HL-60/S4 treated with retinoic acid at 250 ng/mL for 4 days and 3 days (cell line): ENCODE results near the gene NARF.

Source experiments
- in situ Hi-C: fragments of 300-500 bp; cut with MboI; formaldehyde crosslinking; loops from 2 replicates; pipeline ENCODE4 v1.7.0; 2022; ENCODE audit warnings: low sequenced_read_pairs

The NARF gene

GRCh38 chr17:82432017-82432416 is 26.5 kb upstream of the NARF start:
- in situ Hi-C loops, result loop anchor here (25.0 kb wide), 1 partner anchor 105 kb away; no protein-coding TSS in a partner anchor

DNA sequence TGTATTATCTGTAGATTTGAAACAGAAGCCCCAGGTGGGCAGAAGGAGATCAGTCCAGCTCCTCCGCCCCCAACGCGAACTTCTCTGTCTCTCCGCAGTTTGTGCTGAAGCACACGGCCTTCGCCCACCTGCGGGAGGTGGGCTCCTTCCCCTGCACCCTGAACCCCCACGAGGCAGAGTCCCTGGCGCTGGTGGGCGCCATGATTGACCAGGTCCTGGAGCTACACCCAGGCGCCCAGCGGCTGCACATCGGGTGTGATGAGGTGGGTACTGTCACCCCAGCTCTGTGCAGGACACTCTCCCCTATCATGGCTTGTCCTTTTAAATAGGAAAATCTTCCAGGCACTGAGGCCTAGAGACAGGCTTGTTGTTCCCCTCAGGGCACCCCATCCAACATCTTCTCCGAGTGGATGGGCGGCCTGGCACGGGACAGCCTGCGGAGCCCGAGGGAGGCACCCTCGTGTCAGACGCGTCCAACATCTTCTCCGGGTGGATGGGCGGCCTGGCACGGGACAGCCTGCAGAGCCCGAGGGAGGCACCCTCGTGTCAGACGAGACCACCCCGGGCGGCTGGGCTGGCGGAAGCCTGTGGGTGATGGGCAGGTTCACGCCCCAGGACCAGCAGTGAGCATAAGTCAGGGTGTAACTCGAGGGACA is 24.9 kb upstream of the NARF start:
- in situ Hi-C loops, result loop anchor here (25.0 kb wide), 1 partner anchor 104 kb away; no protein-coding TSS in a partner anchor

DNA sequence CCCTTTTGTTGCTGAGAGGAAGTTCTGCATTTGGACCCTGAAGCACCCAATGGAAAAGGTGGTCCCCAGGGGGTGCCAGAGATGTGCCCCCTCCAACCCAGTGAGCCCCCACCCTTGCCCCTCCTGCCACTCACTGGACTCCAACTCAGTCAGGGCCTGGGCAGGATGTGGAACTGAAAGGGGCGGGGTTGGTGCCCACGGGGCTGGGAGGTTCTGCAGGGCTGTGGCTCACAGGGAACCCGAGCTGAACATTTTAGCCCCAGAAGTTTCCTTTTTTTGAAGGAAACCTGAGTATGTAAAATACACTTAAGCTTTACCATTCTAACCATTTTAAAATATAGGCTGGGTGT is 24.4 kb upstream of the NARF start:
- in situ Hi-C loops, result loop anchor here (25.0 kb wide), 1 partner anchor 103 kb away; no protein-coding TSS in a partner anchor

DNA sequence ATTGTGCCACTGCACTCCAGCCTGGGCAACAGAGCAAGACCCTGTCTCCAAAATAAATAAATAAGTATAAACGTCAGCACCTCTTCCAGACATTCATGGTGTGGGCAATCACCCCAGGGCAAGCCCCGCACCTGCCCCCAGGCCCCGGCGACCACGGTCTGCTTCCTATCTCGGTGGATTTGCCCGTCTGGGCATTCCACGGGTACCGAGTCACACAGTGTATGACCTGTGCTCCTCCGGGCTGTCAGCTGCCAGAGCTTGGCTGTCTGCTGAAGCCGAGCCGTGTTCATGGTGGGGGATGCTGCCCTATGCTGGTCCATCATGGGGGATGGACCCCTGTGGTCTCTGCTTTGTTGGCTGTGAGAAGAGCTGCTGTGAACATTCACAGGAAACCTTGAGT is 23.4 kb upstream of the NARF start:
- in situ Hi-C loops, result loop anchor here (25.0 kb wide), 1 partner anchor 102 kb away; no protein-coding TSS in a partner anchor

- in situ Hi-C loops, result loop anchor here (25.0 kb wide), 1 partner anchor 101 kb away; no protein-coding TSS in a partner anchor
Observed at GRCh38 chr17:82435601-82436583, 22.6 kb upstream of the NARF start.

GRCh38 chr17:82436601-82437324 is 21.8 kb upstream of the NARF start:
- in situ Hi-C loops, result loop anchor here (25.0 kb wide), 1 partner anchor 101 kb away; no protein-coding TSS in a partner anchor

- in situ Hi-C loops, result loop anchor here (25.0 kb wide), 1 partner anchor 100 kb away; no protein-coding TSS in a partner anchor
Observed at GRCh38 chr17:82437325-82437668, 21.2 kb upstream of the NARF start.

- in situ Hi-C loops, result loop anchor here (25.0 kb wide), 1 partner anchor 99 kb away; no protein-coding TSS in a partner anchor
Observed at GRCh38 chr17:82438401-82439193, 19.9 kb upstream of the NARF start.

DNA sequence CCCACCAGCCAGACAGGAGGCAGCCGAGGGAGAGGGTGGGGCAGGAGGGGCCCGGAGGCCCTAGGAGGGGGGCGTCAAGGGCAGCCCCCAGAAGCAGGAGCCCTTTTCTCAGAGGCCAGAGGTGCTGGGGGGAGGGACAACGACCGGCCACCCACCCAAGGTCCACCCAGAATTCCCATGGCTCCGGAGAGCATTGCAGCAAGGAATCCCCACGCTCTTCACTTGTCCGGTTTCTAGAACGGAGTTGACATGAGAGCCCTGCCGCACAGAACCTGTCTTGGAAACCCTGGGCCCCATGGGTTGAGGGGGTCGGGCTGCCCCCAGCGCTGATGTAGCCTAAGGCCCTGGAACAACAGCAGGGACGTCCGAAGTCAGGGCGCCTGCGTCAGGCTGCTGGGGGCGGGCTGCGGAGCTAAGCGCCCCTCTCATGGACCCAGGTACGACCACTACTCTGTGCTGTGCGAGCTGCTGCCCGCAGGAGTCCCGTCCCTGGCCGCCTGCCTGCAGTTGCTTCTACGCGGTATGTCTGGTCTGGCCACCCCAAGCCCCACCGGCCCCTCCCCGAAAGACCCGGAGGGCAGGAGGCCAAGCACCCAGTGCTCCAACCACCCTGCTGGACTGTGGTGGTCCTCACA is 19.2 kb upstream of the NARF start:
- in situ Hi-C loops, result loop anchor here (25.0 kb wide), 1 partner anchor 98 kb away; no protein-coding TSS in a partner anchor

DNA sequence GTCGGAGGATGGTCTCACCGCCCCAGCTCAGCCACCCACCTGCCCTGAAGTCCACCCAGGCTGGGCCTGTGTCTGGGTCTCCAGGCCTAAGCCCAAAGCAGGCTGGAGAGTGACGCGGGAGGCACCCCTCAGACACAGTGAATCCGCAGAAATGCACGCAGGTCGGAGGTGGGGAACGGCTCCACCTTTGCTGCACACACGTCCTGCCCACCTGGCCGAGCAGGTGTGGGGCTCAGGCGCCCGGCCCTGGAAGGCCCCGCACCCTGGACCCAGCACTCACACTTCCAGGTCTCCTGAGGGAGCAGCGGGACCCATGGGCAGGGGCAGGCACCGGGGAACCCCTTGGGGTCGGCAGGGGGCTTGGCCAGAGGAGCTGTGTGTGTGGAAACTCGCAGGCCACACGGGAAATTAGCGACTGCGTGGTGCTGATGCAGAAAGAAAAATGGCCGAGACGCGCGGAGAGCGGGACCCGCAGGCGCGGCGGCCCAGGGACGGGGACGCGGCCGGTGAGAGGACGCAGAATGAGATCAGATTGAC is 18.6 kb upstream of the NARF start:
- in situ Hi-C loops, result loop anchor here (25.0 kb wide), 1 partner anchor 97 kb away; no protein-coding TSS in a partner anchor

- in situ Hi-C loops, result loop anchor here (25.0 kb wide), 1 partner anchor 97 kb away; no protein-coding TSS in a partner anchor
Observed at GRCh38 chr17:82440469-82440981, 18.0 kb upstream of the NARF start.

DNA sequence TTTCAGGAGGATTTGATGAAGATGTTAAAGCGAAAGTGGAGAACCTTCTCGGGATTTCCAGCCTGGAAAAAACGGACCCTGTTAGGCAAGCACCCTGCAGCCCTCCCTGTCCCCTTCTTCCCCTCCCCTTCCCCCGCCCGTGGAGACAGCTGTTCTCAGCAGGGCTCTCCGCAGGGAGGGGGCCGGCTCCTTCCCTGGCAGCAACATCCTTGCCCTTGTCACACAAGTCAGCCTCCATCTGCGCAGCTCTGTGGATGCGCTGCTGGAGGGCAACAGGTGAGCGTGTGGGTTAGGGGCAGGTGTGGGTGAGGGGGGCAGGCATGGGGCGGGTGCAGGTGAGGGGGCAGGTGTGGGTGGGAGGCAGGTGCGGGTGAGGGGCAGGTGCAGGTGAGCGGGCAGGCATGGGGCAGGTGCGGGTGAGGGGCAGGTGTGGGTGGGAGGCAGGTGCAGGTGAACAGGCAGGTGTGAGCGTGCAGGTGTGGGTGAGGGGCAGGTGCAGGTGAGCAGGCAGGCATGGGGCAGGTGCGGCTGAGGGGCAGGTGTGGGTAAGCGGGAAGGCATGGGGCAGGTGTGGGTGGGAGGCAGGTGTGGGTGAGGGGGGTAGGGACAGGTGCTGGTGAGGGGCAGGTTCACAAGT is 17.4 kb upstream of the NARF start:
- in situ Hi-C loops, result loop anchor here (25.0 kb wide), 1 partner anchor 96 kb away; no protein-coding TSS in a partner anchor

DNA sequence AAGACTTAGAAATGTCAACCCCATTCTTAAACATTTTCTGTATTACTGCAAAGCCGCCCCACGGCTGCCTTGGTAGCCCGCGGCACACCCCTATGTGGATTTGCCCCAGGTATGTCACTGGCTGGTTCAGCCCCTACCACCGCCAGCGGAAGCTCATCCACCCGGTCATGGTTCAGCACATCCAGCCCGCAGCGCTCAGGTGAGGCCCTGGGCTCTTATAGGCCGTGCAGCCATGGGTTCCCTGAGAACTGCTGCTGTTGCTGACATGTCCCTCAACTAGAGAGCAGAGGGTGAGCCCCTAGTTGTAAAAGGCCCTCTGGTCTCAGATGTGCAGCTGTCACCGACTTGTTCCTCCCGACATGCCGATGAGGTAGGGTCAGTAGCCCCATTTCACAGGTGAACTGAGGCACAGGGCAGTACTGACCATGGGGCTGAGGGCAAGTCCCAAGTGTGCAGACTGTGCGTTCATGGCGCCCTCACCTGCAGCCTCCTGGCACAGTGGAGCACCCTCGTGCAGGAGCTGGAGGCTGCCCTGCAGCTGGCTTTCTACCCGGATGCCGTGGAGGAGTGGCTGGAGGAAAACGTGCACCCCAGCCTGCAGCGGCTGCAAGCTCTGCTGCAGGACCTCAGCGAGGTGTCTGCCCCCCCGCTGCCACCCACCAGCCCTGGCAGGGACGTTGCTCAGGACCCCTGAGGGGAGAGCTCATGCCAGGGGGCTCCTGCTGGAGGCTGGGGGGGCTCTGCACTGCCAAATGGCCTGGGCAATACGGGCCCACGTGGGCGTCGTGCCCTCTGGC is 16.7 kb upstream of the NARF start:
- in situ Hi-C loops, result loop anchor here (25.0 kb wide), 1 partner anchor 95 kb away; no protein-coding TSS in a partner anchor

DNA sequence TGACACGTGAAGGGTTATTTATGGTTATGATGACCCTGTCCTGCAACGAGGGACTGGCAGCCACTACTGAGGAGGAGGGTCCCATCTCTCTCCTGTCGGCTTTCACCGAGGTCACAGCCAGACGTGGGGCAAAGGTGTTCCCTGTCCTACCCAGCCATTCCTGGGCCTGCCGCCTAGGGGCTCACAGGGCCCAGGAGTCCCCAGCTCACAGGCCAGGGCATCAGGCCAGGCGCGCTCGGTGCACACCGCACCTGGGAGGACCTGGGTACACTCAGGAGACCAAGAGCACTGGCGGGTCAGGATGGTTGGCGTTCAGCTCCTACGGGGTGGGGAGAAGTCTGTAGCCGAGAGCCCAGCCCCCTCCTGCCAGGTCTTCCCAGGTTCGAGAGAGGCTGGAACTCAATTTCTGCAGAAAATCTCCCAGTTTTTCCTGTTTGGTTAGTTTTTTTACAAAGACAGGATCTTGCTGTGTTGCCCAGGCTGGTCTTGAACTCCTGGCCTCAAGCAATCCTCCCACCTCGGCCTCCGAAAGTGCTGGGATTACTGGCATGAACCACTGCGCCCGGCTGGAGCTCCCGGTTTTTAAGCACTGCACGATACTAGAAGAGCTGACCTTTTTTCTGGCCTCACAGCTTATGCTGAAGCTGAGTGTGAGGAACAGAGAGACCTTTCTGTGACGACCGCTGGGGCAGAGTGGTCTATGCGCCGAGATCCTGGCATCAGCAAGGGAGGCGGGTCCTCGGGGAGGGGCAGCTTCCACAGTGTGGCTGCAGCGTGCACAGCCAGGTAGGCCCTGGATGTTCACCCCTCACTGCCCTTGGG is 15.7 kb upstream of the NARF start:
- in situ Hi-C loops, result loop anchor here (25.0 kb wide), 1 partner anchor 94 kb away; no protein-coding TSS in a partner anchor

DNA sequence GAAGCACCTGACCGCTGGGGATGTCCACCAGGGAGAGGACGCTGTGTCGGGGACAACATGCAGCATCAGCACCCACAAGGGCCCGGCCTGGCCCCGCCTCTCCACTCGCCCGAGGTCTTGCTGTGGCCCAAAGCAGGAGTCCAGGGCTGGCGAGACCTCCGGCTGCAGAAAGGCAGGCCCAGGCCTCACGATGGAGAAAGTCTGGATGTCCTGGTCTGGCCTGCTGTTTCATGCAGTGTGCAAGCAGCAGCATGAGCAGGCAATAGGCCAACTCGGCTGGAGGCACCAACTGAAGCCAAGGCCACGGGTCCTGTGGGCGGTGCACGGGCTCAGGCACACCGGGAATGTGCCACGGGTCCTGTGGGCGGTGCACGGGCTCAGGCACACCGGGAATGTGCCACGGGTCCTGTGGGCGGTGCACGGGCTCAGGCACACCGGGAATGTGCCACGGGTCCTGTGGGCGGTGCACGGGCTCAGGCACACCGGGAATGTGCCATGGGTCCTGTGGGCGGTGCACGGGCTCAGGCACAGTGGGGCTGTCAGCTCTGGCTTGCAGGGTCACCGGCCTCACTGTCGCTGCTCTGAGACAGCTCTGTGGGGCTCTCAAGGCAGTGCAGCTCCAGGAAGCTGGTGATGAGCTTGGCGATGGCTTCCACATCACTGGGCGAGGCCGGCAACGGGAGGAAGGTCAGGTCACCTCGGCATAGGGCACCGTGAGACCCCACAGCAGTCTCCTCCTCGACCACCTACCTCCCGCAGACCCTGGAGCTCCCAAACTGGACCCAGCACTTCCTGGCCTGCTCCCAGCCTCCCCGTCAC is 14.9 kb upstream of the NARF start:
- in situ Hi-C loops, result loop anchor here (25.0 kb wide), 1 partner anchor 94 kb away; no protein-coding TSS in a partner anchor
